IPS-15b (cell line): ENCODE results near the gene KLRC1.
"Not testable (repeated sequence)": the region's sequence is repeated elsewhere in the genome, so short reads cannot be mapped to it uniquely, and the experiment has no call there.

Experiments
- H3K27me3 ChIP-seq: one replicate; pipeline ENCODE4 v1.6.1; 2013; ENCODE audit warnings: low read length; ENCODE audit not compliant: control insufficient read depth, insufficient read depth
- H3K36me3 ChIP-seq: one replicate; pipeline ENCODE4 v1.6.1; 2013; ENCODE audit warnings: low read length; ENCODE audit not compliant: control insufficient read depth, insufficient read depth
- H3K4me1 ChIP-seq: one replicate; pipeline ENCODE4 v1.6.1; 2013; ENCODE audit warnings: mild to moderate bottlenecking, low read length; ENCODE audit not compliant: control insufficient read depth, insufficient read depth
- H3K4me3 ChIP-seq: one replicate; pipeline ENCODE4 v1.5.1; 2013; ENCODE audit warnings: low read depth, low read length
- H3K9ac ChIP-seq: one replicate; pipeline ENCODE4 v1.6.1; 2013; ENCODE audit warnings: low read depth, mild to moderate bottlenecking, low read length
- H3K9me3 ChIP-seq: one replicate; pipeline ENCODE4 v1.6.1; 2013; ENCODE audit warnings: mild to moderate bottlenecking, low read length; ENCODE audit not compliant: control insufficient read depth, insufficient read depth

The KLRC1 gene

GRCh38 chr12:10409392-10409791 lies 43.8 kb downstream of the KLRC1 start, which contains the start of gene KLRC4:
KLRC4 (minus strand) TSS chr12:10409757; CDS start chr12:10409575, 182 bp downstream.
- Histone ChIP-seq H3K27me3 (no peaks in the 10 kb centered on the region), H3K4me3 (no peak within 1 kb of the TSS), H3K36me3 (no peaks in the 10 kb centered on the region), H3K9me3 (no peaks in the 10 kb centered on the region), H3K4me1 (peaks cover 7% of the 10 kb centered on the region), H3K9ac (no peak within 1 kb of the TSS)

GRCh38 chr12:10408842-10409241 lies 44.3 kb downstream of the KLRC1 start:
- Histone ChIP-seq H3K4me3 (no peak overlapping the region), H3K27me3 (no peaks in the 10 kb centered on the region), H3K9me3 (no peaks in the 10 kb centered on the region), H3K36me3 (no peaks in the 10 kb centered on the region), H3K9ac (no peak overlapping the region), H3K4me1 (peaks cover 7% of the 10 kb centered on the region)

- H3K36me3 ChIP-seq: no peaks in the 10 kb centered on the region
- no peaks in the 10 kb centered on the region for H3K9me3 ChIP-seq
- peaks cover 7% of the 10 kb centered on the region for H3K4me1 ChIP-seq
- no peaks in the 10 kb centered on the region for H3K27me3 ChIP-seq
- no peak overlapping the region for H3K4me3 ChIP-seq
- H3K9ac ChIP-seq: no peak overlapping the region
These were observed 46.5 kb downstream of the KLRC1 start for GRCh38 chr12:10406725-10407124.

GRCh38 chr12:10405294-10405693 lies 47.9 kb downstream of the KLRC1 start:
- H3K4me1 ChIP-seq: peaks cover 7% of the 10 kb centered on the region
- no peaks in the 10 kb centered on the region for H3K27me3 ChIP-seq
- no peaks in the 10 kb centered on the region for H3K36me3 ChIP-seq
- no peaks in the 10 kb centered on the region for H3K9me3 ChIP-seq
- H3K9ac ChIP-seq: no peak overlapping the region
- H3K4me3 ChIP-seq: no peak overlapping the region

- no peaks in the 10 kb centered on the region for H3K36me3 ChIP-seq
- no peak overlapping the region for H3K4me3 ChIP-seq
- H3K4me1 ChIP-seq: peaks cover 7% of the 10 kb centered on the region
These were observed 48.4 kb downstream of the KLRC1 start for GRCh38 chr12:10404798-10405197.

GRCh38 chr12:10400829-10401228 lies 52.3 kb downstream of the KLRC1 start:
- Histone ChIP-seq H3K36me3 (no peaks in the 10 kb centered on the region), H3K9me3 (no peaks in the 10 kb centered on the region), H3K4me1 (no peaks in the 10 kb centered on the region), H3K4me3 (no peak overlapping the region), H3K27me3 (no peaks in the 10 kb centered on the region), H3K9ac (no peak overlapping the region)

More at GRCh38 chr12:10404798-10405197, 48.4 kb downstream of the KLRC1 start:
- Histone ChIP-seq H3K9ac (no peak overlapping the region), H3K9me3 (no peaks in the 10 kb centered on the region), H3K27me3 (no peaks in the 10 kb centered on the region)

- H3K9ac ChIP-seq: no peak overlapping the region
- peaks cover 2% of the 10 kb centered on the region for H3K4me1 ChIP-seq
- H3K27me3 ChIP-seq: no peaks in the 10 kb centered on the region
These were observed 55.0 kb downstream of the KLRC1 start for GRCh38 chr12:10398168-10398567.

GRCh38 chr12:10397296-10397695 lies 55.9 kb downstream of the KLRC1 start:
- no peaks in the 10 kb centered on the region for H3K27me3 ChIP-seq
- no peak overlapping the region for H3K4me3 ChIP-seq
- peaks cover 2% of the 10 kb centered on the region for H3K4me1 ChIP-seq
- no peak overlapping the region for H3K9ac ChIP-seq
- no peaks in the 10 kb centered on the region for H3K36me3 ChIP-seq
- no peaks in the 10 kb centered on the region for H3K9me3 ChIP-seq

More at GRCh38 chr12:10398168-10398567, 55.0 kb downstream of the KLRC1 start:
- H3K9me3 ChIP-seq: no peaks in the 10 kb centered on the region
- H3K36me3 ChIP-seq: no peaks in the 10 kb centered on the region
- H3K4me3 ChIP-seq: no peak overlapping the region

GRCh38 chr12:10396176-10396575 lies 57.0 kb downstream of the KLRC1 start:
- H3K4me1 ChIP-seq, H3K4me3 ChIP-seq, H3K9ac ChIP-seq, H3K9me3 ChIP-seq, H3K27me3 ChIP-seq, H3K36me3 ChIP-seq: not testable (repeated sequence)
